Transverse colon (tissue), 3 donors: ENCODE data around the gene NIT1.

Experiments used
- EP300 ChIP-seq: sonication (generic); formaldehyde crosslinking; IDR thresholded peaks from one replicate; pipeline ENCODE4 v1.6.1; 2017; ENCODE audit warnings: antibody characterized with exemption, low read depth
- POLR2AphosphoS5 ChIP-seq, 3 donors: sonication (generic); formaldehyde crosslinking; IDR thresholded peaks; one replicate each; pipeline ENCODE4 v1.6.1; 2016; ENCODE audit warnings: antibody characterized with exemption in 3 of 3

GRCh38 chr1:161137881-161138280, 20.0 kb downstream of the NIT1 start:
- TF ChIP-seq POLR2AphosphoS5 (IDR thresholded peaks at IDR 0.05) (no peak), EP300 (no peak)
